H1 (cell line): ENCODE data around the gene ACSF2. TPM values are rescaled to one million over a fixed set of nuclear protein-coding genes. Genes with fewer than 3 reads are reported as not detected.

ENCODE experiments used
- CHD2 ChIP-seq: IDR thresholded peaks from 2 replicates; pipeline ENCODE4 v1.6.1; 2012; ENCODE audit warnings: low read length, improper control_type of control experiment
- CHD7 ChIP-seq: fragments of 300-600 bp; sonication (generic); IDR thresholded peaks from 2 replicates; pipeline ENCODE4 v1.7.1; 2012; ENCODE audit warnings: low read length, moderate library complexity, mild to moderate bottlenecking, inconsistent platforms; ENCODE audit not compliant: insufficient replicate concordance
- CREB1 ChIP-seq: IDR thresholded peaks from 2 replicates; pipeline ENCODE4 v1.6.1; 2012; ENCODE audit warnings: inconsistent platforms
- POLR2A ChIP-seq, 2 experiments: IDR thresholded peaks; 1 replicate in 1 of 2; 2 replicates in 1 of 2; pipeline ENCODE4 v1.6.1; 2011; ENCODE audit warnings: low read depth in 2 of 2, low read length in 2 of 2, mild to moderate bottlenecking in 2 of 2; ENCODE audit errors: control extremely low read depth in 1 of 2
- RNF2 ChIP-seq: fragments of 200-900, 300-1000 bp; sonication (generic); IDR thresholded peaks from 2 replicates; pipeline ENCODE4 v1.7.1; 2016; ENCODE audit warnings: borderline replicate concordance, low read depth, mild to moderate bottlenecking, antibody characterized with exemption, low read length; ENCODE audit not compliant: poor library complexity, severe bottlenecking; ENCODE audit errors: missing control alignments
- SIX5 ChIP-seq: IDR thresholded peaks from 2 replicates; pipeline ENCODE4 v1.6.1; 2011; ENCODE audit warnings: mild to moderate bottlenecking, low read depth, low read length
- TAF1 ChIP-seq: IDR thresholded peaks from 2 replicates; pipeline ENCODE4 v1.6.1; 2011; ENCODE audit warnings: mild to moderate bottlenecking, low read depth, low read length
- TAF7 ChIP-seq: optimal IDR thresholded peaks from 2 replicates; pipeline ENCODE3; 2011; ENCODE audit warnings: low read depth, mild to moderate bottlenecking, inconsistent platforms, low read length, moderate library complexity, borderline replicate concordance
- TEAD4 ChIP-seq: IDR thresholded peaks from 2 replicates; pipeline ENCODE4 v1.6.1; 2012; ENCODE audit warnings: low read depth, low read length, inconsistent platforms, mixed read lengths
- USF2 ChIP-seq: IDR thresholded peaks from 2 replicates; pipeline ENCODE4 v1.6.1; 2011; ENCODE audit warnings: low read length, improper control_type of control experiment
- polyA plus RNA-seq, 7 experiments: library from polyadenylated mRNA; depleted of rRNA in 3 of 7; stranded (reverse) in 5 of 7; unstranded in 2 of 7; fragments of >200 nt in 5 of 7; fragments of 200-250 nt in 2 of 7; gene quantifications; 1 replicate in 5 of 7; 2 replicates in 1 of 7; 4 replicates in 1 of 7; pipeline versions ENCODE4 v1.2.1 to v1.2.3, GENCODE V29; 2011 to 2013; ENCODE audit warnings: missing spikeins in 2 of 7, mixed read lengths in 2 of 7
- total RNA-seq: library from RNA; stranded (reverse); fragmentation: NEBNext Ultra II Directional; extraction: Animal tissue kit (Norgen Biotek cat#: 25700); gene quantifications from 2 replicates; pipeline ENCODE4 v1.2.1, GENCODE V29; 2021

The ACSF2 gene
- total and polyA plus RNA-seq, 2 of the 8 experiments (the other 6 are each of a cell fraction or from before 2014, with no cell fraction given): 14.5 to 16.3 TPM

- TF ChIP-seq CHD7: no peak
- TF ChIP-seq POLR2A (IDR thresholded peaks at IDR 0.05; ENCODE audit: control extremely low read depth in 1 of 2, low read depth in 2 of 2, low read length in 2 of 2): no peak
- TF ChIP-seq TEAD4: no peak
- no peak for TF ChIP-seq CHD2
- TF ChIP-seq TAF7: no peak
- no peak for TF ChIP-seq RNF2
- TF ChIP-seq CREB1: no peak
- no peak for TF ChIP-seq TAF1
- TF ChIP-seq SIX5: no peak
- no peak for TF ChIP-seq USF2
Measured at GRCh38 chr17:50406578-50406977, 19.4 kb upstream of the ACSF2 start (continued).
